NCI-H1930 (cell line): Measurements from ENCODE around the gene CDKN1C.

Experiments used
- DNase-seq, 2 experiments: peaks; one replicate each; lab custom pipeline; 2025; lab: John Stamatoyannopoulos, UW

The CDKN1C gene

GRCh38 chr11:2923446-2924375, 38.1 kb upstream of the CDKN1C start:
- DNase-seq, result no peak

DNA sequence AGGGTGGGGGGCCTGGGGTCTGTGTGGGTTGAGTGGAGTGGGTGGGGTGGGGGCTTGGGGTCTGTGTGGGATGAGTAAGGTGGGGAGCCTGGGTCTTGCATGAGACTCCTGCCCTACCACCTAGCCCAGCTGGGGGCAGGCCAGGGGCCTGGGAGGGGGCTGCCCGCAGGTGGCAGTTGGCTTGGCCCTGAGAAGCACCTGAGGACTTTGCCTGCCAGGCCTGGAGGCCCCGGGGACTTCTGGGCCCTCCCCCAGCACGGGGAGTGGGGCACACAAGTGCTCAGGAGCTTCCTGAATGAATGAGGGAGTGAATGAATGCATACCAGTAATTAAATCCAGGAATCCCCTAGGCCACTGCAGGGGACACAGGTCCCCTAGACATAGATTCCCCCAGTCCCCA, 37.1 kb upstream of the CDKN1C start:
- no peak for DNase-seq

DNA sequence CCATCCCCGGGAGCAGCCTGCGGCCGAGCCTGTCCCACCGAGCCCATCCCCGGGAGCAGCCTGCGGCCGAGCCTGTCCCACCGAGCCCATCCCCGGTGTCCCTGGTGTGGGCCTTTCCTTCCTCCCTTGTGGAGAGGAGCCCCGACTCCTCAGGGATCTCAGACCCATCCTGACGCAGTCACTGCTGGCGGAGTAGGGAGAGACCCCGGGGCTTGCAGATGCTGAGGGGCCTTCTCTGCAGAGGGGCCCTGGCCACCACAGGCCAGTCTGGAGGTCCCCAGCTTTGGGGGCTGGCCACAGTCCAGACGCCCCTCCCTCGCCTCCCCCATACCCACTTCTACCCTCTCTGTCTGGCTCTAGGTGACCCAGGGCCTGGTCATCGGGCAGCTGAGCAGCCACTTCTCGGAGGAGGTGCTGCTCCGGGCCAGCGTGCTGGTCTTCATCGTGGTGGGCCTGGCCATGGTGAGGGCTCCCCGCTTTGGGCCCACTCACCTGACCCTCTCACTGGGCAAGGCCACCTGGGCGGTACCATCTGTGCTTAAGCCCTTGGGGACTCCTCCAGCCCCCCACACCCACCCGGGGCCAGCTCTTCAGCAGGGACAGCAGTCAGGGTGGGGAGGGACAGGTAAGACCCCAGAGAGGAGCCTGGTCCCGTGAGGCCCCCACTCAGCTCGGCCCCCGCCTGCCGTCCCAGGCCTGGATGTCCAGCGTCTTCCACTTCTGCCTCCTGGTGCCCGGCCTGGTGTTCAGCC, 36.3 kb upstream of the CDKN1C start:
- no peak for DNase-seq

DNA sequence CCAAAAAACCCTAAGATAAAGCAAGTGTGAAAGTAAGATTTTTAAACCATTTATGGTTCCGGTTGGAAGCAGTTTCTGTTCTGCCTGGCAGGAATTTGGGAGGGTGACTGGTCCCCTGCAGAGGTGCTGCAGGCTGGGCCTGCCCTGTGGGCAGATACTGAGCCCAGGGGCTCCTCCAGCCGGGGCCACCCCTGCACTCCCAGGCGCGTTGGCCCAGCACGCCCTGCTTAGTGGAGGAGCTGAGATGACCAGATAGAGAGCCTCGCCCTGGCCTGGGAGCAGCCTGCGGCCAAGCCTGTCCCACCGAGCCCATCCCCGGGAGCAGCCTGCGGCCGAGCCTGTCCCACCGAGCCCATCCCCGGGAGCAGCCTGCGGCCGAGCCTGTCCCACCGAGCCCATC, 35.7 kb upstream of the CDKN1C start:
- no peak for DNase-seq

DNA sequence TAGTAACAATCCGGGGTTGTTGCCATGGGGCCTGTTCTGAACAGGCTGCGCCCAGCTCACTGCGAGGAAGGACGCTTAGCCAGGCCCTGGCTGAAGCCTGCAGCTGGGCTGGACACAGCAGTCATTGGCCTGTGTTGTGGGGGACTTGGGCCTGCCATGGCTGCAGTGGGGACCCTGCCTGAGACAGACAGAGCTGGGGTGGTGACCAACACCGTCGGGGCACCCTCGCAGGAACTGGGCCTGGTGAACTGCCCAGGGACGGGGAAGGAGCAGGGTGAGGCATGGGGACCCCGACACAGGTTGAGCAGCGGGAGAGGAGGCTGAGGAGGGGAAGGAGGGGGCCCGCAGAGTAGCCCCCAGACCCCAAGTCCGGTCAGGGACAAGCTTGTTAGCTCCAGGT, 34.8 kb upstream of the CDKN1C start:
- DNase-seq, result no peak

DNA sequence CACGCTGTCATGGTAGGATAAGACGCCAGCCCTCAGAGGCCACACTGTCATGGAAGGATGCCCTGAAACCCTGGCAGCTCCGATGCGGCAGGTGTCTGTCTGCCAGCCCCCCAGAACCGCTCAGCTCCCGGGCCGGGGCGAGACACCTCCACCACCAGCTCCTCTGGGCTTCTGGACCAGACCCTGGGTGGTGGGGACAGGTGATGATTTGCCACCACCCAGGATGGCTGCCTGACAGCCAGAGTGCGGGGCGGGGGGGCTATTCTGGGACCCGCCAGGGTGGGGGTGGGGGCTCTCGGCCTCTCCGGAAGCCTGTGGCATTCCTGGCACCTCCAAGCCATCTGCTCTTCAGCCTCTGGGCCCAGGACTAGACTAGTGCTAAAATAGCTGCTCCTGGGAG, 34.3 kb upstream of the CDKN1C start:
- no peak for DNase-seq

DNA sequence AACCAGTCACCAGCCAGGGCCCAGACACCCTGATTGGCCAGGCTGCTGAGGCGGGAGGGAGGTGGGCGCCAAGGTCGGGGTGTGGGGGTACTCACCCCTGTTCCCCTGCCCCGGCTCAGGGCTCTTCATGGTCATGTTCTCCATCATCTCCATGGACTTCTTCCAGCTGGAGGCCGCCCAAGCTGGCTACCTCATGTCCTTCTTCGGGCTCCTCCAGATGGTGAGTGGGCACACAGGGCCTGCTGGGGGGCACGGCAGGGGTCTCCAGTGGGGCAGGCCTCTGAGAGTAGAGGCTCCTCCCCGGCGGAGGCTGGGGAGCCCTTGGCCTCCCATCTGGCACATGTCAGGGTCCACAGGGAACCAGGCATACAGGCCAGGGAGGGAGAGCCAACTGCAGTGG, 33.6 kb upstream of the CDKN1C start:
- no peak for DNase-seq

- no peak for DNase-seq
Measured at GRCh38 chr11:2917842-2918490, 32.4 kb upstream of the CDKN1C start.

DNA sequence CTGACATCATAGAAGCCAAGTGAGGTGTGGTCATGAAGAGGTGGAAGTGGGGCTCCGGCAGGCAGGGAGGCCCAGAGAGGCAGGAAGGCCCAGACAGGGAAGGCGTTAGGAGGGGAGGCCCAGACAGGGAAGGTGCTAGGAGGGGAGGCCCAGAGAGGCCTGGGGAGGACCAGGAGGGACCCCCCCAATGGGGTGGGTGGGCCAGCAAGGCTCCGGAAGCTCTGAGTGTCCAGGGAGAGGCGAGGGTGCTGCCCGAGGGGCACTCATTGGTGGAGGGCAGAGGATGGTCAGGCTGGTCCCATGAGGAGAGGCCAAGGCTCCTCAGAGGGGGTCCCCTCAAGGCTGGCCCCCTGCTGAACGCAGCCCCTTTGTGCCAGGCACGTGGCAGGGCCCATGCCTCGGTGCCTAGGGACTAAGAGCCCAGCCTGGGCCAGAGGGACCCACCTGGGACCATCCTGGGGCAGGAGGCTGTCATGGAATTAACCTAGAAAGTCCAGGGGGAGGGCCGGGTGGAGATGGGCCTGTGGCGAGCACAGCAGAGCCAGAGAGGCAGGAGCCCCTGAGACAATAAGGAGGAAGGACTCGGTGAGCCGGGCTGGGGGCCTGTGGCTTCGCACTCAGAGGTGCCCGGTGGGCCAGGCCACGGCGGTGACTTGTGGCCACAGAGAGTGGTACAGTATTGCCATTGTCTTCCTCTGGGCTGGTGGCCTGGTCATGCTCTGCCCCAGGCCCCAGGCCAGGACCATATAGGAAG, 31.5 kb upstream of the CDKN1C start:
- DNase-seq, result no peak

- no peak for DNase-seq
Measured at GRCh38 chr11:2916114-2916891, 30.7 kb upstream of the CDKN1C start.

DNA sequence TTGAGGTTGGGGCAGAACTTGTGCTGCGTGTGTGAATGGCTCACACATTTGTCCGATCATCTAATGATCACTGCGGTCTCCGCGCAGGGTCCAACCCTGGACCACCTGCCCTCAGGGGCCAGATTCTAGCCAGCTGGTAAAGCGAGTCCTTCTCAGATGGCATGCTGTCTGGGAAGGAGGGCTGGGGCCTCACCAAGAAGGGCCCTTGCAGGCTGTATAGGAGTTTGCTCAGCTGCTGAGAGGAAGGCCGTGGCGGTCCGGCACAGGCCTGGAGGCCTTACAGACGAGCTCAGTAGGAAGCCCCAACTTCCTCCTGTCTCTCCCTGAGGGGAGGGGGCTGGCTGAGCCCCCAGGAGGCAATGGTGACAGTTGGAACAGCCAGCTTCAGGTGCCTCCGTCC, 29.9 kb upstream of the CDKN1C start:
- DNase-seq, result no peak

DNA sequence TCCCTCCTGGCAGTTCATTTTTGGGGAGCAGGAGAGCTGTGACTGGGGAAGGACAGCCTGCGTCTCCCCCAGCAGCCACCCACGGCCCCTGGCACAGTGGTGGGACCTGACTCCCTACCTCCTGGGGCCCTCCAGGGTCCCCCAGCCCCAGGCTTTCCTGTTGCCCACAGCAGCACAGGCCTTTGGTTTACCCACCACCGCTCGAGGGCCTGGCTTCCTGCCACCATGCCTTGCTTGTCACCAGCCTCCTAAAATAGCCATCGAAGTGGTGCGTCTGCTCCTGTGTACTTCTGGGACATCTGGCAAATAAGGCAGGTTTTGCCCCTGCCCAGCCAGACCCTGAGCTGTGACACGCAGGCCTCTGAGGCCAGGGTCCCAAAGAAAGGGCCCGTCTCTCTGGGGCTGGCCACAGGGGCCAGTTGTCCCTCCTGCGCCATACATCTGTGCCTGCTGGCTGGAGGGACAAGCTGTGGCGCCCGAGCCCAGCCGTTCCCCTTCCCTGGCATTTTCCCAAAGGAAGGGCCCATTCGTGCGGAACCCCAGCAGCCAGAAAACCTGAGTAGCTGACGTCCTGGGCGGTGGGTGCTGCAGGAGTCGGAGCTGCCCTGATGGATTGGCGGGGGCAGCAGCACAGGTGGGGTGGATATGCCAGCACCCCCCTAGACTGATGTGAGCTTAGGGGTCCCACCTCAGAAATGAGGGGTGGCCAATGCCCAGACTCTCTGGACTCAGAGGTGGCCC, 29.1 kb upstream of the CDKN1C start:
- DNase-seq, result no peak

DNA sequence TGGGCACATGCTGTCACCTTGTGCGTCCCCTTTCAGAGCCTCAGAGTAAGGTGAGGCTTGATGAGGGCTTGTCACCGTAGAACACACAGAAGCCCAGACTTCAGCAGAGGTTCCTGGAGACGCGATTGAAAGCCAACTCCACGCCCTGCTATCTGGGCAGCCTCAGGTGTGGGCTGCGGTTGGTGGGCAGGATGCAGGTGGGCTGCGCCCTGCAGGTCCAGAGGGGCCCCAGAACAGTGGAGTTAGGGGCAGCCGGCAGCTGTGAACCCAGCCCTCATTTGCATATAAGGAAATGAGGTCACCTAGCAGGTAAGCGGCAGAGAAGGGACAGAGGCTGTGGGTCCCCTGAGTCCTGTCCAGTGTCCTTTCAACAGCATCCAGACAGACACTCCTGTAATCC, 28.2 kb upstream of the CDKN1C start:
- no peak for DNase-seq

DNA sequence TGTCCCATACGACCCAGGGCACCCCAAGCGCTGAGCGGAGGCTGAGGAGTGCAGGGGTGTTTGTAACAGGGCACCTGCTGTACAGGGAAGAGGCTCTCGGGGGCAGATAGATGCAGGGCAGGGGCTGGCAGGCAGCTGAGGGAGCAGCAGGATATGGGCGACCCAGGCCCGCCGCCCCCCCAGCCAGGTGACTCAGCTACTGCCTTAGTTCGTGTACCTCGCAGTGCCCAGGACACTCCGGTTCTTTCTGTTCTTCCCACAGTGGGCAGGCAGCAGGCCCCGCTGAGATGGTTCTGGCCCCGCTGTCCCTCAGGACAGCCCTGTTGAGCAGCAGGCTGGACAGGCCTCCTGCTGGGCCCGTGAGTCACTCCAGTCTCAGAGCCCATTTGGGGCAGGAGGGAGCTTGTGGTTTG, 27.4 kb upstream of the CDKN1C start:
- DNase-seq, result no peak

DNA sequence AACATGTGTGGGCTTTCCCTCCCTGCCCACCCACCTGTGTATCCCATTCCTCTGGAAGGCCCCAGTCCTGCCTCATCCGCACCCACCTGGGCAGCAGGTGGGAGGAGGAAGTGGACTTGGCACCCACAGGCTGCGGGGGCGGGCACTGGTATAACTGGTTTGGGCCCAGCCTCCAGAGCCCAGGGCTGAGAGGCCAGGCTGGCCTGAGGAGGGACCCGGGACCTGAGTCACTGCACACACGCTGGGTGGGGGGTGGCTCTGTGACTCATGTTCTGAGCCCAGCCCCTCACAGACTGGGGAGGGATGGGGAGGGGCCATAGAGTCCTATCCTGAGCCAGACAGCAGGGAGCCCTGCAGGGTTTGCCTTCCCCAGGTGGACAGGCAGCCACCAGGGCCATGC, 26.9 kb upstream of the CDKN1C start:
- DNase-seq, result no peak

DNA sequence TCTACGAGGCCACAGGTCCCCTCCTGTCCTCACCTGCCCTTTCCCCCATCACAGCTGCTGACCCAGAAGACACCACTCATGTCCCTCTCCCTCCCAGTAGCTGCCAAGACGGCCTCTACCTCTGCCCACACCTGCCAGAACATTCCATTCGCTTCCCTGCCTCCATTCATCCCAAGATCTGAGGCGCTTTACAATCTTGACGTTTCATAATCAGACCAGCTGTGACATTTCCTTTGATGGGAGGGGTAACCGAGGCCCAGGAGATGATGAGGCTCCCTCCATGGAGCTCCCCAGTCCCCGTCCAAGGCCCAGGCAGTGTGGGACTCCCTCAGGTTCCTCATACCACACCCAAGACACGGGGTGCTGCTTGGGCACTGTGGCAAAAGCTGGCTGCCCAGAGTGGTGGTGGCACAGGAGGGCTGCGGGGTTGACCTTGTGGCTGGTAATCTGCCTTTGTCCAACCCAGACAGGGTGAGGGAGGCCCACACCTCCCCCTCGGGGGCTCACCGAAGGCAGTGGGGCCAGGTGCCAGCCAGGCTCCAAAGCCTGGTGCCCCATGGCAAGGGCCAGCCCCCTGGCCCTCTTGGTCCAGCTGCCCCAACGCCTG, 26.3 kb upstream of the CDKN1C start:
- no peak for DNase-seq

- no peak for DNase-seq
Measured at GRCh38 chr11:2911088-2911784, 25.7 kb upstream of the CDKN1C start.

DNA sequence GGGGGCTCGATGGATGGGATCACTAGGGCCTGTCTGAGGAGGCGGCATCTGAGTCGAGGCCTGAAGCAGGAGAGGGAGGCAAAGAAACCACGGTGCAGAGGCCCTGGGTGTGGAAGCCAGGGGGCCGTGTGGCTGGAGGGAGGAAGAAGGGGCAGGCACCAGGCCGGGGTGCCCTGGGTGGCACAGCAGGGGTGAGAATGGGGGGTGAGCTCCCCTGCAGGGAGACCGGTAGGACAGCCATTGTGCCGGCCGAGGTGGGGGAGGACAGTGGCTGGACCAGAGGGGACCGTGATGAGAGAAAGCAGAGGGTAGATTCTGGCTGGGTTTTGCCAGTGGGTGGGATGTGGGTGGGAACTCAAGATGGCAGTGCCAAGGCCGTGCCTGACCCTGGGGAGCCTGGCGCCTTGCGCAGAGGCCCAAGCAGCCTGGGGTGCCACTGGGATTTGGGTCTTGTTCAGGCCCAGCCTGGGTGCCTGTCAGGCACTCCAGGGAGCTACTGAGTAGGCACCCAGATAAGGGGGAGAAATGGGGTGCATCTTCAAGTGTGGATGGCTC, 24.9 kb upstream of the CDKN1C start:
- no peak for DNase-seq
